Mononuclear cell (primary cell): ENCODE results near the gene KIF24. TPM values are rescaled to one million over a fixed set of nuclear protein-coding genes. Genes with fewer than 3 reads are reported as not detected.
"Not testable (repeated sequence)": the region's sequence is repeated elsewhere in the genome, so short reads cannot be mapped to it uniquely, and the experiment has no call there.

Experiments
- H3K27me3 ChIP-seq: 2 replicates; pipeline ENCODE4 v1.6.0; 2011; ENCODE audit warnings: low read length, control low read depth; ENCODE audit not compliant: insufficient read depth
- H3K4me1 ChIP-seq: 2 replicates; pipeline ENCODE4 v1.5.1; 2011; ENCODE audit warnings: mild to moderate bottlenecking, low read length, control low read depth; ENCODE audit not compliant: insufficient read depth
- H3K4me3 ChIP-seq: 2 replicates; pipeline ENCODE4 v1.5.1; 2011; ENCODE audit warnings: mild to moderate bottlenecking, low read length, moderate library complexity
- H3K9me3 ChIP-seq: 2 replicates; pipeline ENCODE4 v1.5.1; 2011; ENCODE audit warnings: low read depth, mild to moderate bottlenecking, control low read depth, low read length
- total RNA-seq: library from RNA; depleted of rRNA; stranded (reverse); fragments of >200 nt; gene quantifications from one replicate; pipeline ENCODE4 v1.2.3, GENCODE V29; 2012

The KIF24 gene
- total RNA-seq, 1 donor: 0.21 TPM

GRCh38 chr9:34370335-34370969 lies 41.4 kb upstream of the KIF24 start:
- H3K4me1 ChIP-seq: no peaks in the 10 kb centered on the region
- H3K9me3 ChIP-seq: no peaks in the 10 kb centered on the region
- H3K27me3 ChIP-seq: no peaks in the 10 kb centered on the region
- H3K4me3 ChIP-seq: no peak overlapping the region

DNA sequence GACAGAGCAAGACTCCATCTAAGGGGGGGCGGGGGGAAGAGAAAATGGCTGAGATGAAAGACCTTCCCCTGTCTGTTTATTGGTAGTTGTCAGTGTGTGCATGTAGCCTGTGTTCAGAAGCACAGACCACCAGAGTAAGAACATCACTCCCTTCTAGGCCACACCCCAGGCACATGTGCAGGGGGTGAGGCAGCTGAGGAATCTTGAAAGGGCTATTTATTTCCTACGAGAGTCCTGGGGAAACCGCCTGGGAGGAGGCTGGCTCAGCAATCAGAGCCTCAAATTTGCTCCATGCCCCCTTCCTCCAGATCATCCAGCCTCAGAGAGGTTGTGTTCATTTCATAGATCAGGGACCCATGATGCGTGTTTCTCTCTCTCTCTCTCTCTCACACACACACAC lies 40.6 kb upstream of the KIF24 start:
- H3K4me3 ChIP-seq: no peak overlapping the region
- no peaks in the 10 kb centered on the region for H3K9me3 ChIP-seq
- no peaks in the 10 kb centered on the region for H3K27me3 ChIP-seq
- no peaks in the 10 kb centered on the region for H3K4me1 ChIP-seq

- not testable (repeated sequence) for H3K27me3 ChIP-seq, H3K4me1 ChIP-seq
Observed at GRCh38 chr9:34368796-34369195, 39.7 kb upstream of the KIF24 start.

GRCh38 chr9:34367751-34368410 lies 38.8 kb upstream of the KIF24 start:
- not testable (repeated sequence) for H3K9me3 ChIP-seq, H3K4me3 ChIP-seq, H3K4me1 ChIP-seq, H3K27me3 ChIP-seq

More at GRCh38 chr9:34368796-34369195, 39.7 kb upstream of the KIF24 start:
- H3K9me3 ChIP-seq, H3K4me3 ChIP-seq: not testable (repeated sequence)

DNA sequence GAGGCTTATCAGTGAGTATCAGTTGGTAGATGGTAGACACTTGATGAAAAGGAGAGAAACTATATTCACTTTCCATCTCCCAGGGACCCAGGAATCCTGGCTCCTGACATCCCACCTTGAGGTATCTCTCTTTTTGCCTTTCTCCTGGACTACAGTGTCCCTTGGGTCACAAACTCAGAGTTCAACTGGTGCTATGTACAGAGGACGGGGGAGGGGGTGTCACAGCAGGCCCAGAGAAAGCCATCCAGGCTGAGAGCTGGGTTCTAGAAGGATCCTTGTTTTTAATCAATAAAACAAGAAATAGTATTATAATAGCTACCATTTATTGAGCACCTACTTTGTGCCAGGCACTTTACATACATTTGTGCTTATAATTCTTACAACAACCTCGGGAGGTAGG lies 37.3 kb upstream of the KIF24 start:
- Histone ChIP-seq H3K4me1 (no peaks in the 10 kb centered on the region), H3K27me3 (no peaks in the 10 kb centered on the region), H3K9me3 (no peaks in the 10 kb centered on the region), H3K4me3 (no peak overlapping the region)

DNA sequence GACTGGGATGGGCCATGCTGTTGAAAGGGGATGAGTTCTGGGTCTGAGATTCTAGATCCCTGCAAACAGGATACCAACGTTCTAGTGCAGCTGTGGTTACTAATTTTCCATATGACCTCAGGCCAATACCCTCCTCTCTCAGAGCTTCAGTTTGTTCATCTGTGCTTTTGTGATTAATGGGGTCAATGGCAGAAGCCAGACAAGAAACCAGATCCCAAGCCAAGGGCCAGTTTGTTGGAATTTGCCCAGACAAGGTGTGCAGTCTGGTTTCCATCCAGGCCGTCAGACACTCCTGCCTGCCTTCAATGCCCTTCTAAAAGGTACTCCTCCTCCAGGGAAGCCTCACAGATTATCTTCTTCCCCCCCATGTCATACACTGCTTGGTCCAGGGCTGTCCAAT lies 36.2 kb upstream of the KIF24 start:
- Histone ChIP-seq H3K27me3 (no peaks in the 10 kb centered on the region), H3K9me3 (no peaks in the 10 kb centered on the region), H3K4me3 (no peak overlapping the region), H3K4me1 (no peaks in the 10 kb centered on the region)

- Histone ChIP-seq H3K9me3 (no peaks in the 10 kb centered on the region), H3K4me3 (no peak overlapping the region), H3K27me3 (no peaks in the 10 kb centered on the region), H3K4me1 (no peaks in the 10 kb centered on the region)
Observed at GRCh38 chr9:34363619-34364351, 34.7 kb upstream of the KIF24 start.

DNA sequence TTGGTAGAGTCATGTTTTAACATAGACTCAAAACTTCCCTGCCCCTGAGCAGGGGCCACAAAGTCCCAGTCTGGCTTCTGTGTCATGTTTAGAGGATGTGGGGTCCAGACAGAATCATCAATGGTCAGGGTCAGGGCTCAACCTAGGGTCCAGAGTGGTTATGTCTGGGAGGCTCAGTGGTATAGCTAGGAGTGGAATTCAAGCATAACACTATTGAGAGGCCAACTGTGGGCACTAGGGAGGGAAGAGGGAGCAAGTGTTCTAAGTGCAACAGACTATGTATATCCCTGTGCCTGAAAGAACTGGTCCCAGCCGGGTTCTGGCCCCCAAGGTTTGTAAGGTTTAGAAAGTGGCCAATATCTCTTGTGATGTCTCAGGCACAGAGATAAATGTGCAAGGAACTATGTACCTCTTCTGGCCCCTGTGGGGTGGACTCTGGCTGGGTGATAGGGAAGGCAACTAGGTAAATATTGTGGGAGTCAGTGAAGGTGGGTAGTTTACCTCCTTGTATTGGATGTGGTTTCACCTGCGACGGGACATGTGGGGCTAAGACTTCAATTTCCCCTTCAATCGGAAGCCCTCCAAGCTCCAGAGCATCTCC lies 33.6 kb upstream of the KIF24 start:
- Histone ChIP-seq H3K27me3 (no peaks in the 10 kb centered on the region), H3K4me1 (no peaks in the 10 kb centered on the region), H3K4me3 (no peak overlapping the region), H3K9me3 (no peaks in the 10 kb centered on the region)

DNA sequence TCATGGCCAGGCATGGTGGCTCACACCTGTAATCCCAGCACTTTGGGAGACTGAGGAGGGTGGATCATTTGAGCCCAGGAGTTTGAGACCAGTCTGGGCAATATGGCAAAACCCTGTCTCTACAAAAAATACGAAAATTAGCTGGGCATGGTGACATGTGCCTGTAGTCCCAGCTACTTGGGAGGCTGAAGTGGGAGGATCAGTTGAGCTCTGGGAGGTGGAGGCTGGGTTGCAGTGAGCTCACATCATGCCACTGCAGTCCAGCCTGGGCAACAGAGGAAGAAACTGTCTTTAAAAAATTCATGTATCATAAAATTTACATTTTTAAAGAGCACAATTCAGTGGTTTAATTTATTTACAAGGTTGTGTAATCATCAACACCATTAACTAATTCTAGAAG lies 23.9 kb upstream of the KIF24 start:
- H3K4me1 ChIP-seq, H3K9me3 ChIP-seq, H3K4me3 ChIP-seq, H3K27me3 ChIP-seq: not testable (repeated sequence)

GRCh38 chr9:34352122-34352652 lies 23.1 kb upstream of the KIF24 start:
- H3K9me3 ChIP-seq, H3K27me3 ChIP-seq, H3K4me1 ChIP-seq, H3K4me3 ChIP-seq: not testable (repeated sequence)

- H3K9me3 ChIP-seq: no peaks in the 10 kb centered on the region
- no peaks in the 10 kb centered on the region for H3K4me1 ChIP-seq
- H3K27me3 ChIP-seq: no peaks in the 10 kb centered on the region
- H3K4me3 ChIP-seq: no peak overlapping the region
Observed at GRCh38 chr9:34349324-34349723, 20.3 kb upstream of the KIF24 start.

- H3K27me3 ChIP-seq: no peaks in the 10 kb centered on the region
- H3K9me3 ChIP-seq: no peaks in the 10 kb centered on the region
- no peak overlapping the region for H3K4me3 ChIP-seq
- H3K4me1 ChIP-seq: no peaks in the 10 kb centered on the region
Observed at GRCh38 chr9:34347800-34348158, 18.7 kb upstream of the KIF24 start.

DNA sequence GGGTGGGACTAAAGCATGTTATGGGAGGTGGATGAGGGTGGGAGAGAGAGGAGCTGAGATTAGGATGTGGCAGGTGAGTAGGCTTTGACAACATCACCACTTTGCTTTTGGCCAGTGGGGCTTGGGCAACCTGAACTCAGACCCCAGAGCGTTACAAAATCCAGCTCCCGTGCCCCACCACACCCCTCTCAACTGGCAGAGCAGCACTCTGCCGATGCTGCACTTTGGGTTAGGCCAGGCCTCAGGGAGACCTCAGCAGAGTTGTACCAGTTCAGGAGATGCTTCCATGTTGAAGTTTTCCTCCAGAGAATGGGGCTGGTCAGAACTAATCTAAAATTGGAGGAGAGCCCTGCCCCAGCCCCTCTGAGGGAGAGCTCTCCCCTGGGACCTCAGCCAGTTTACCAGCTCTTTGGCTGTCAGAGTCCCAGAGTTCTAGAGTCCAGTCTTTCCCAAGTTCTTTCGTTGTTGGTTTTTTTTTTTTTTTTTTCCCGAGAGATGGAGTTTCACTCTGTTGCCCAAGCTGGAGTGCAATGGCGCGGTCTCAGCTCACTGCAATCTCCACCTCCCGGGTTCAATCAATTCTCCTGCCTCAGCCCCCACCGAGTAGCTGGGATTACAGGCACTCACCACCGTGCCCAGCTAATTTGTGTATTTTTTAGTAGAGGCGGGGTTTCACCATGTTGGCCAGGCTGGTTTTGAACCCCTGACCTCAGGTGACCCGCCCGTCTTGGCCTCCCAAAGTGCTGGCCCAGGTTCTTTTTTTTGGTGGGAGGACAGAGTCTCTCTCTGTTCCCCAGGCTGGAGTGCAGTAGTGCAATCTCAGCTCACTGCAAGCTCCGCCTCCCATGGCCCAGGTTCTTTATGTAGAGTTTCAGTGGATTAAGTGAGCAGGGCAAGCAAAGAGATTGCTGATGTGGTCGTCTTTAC lies 18.1 kb upstream of the KIF24 start:
- H3K4me1 ChIP-seq: no peaks in the 10 kb centered on the region
- no peak overlapping the region for H3K4me3 ChIP-seq
- H3K27me3 ChIP-seq: no peaks in the 10 kb centered on the region
- H3K9me3 ChIP-seq: no peaks in the 10 kb centered on the region

- H3K4me3 ChIP-seq: no peak overlapping the region
- no peaks in the 10 kb centered on the region for H3K4me1 ChIP-seq
- H3K27me3 ChIP-seq: no peaks in the 10 kb centered on the region
- H3K9me3 ChIP-seq: no peaks in the 10 kb centered on the region
Observed at GRCh38 chr9:34343605-34344004, 14.5 kb upstream of the KIF24 start.
